ENCODE measurements around the gene RPS6KA1. TPM values are rescaled to one million over a fixed set of nuclear protein-coding genes. Genes with fewer than 3 reads are reported as not detected.

RPS6KA1 gene
- total and polyA plus RNA-seq, 9 of the 15 experiments (the other 6 are each of a cell fraction or from before 2014, with no cell fraction given) = 2.4 to 61.0 (median 35.5) TPM

DNA sequence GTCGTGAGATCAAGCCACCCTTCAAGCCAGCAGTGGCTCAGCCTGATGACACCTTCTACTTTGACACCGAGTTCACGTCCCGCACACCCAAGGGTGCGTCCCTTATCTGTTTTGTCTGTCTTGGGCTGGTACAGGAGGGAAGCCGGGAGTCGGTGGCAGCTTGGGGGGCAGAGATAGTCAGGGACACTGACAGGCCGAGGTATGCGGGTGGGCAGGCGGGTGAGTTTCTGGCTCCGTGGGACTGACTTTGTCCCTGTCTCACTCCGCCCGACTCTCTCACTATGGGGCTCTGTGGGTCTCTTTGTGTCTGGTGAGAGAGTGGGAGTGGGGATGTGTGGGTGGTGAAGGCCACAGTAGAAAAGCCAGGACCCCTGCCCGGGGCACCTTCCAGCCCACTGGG is 27.4 kb downstream of the RPS6KA1 start:
- ChIA-PET CTCF (ENCODE audit: low intra/inter-chr PET ratio) (no interaction called here), POLR2A (interaction anchor here (0.6 to 1.9 kb wide), 2 partner anchors 10 to 222 kb away, joined by 3 to 8 read pairs; no protein-coding TSS in a partner anchor)
- H3K27me3 ChIP-seq (ENCODE audit: control insufficient read depth in 2 of 2, insufficient read depth in 2 of 2, low read length in 2 of 2) = no peaks in the 10 kb centered on the region
- H3K4me3 ChIP-seq = no peak overlapping the region
- H2AFZ ChIP-seq (ENCODE audit: low read depth, low read length) = no peak overlapping the region
- peak overlapping the region in 1 of 2 experiments; percentile 80; a peak in 2 of 4 replicates for H3K9ac ChIP-seq (ENCODE audit: insufficient read depth in 1 of 2, low read depth in 2 of 2, low read length in 2 of 2)
- H3K4me2 ChIP-seq (ENCODE audit: insufficient read depth, low read length) = no peak overlapping the region
- 90% methylated on average over 14 of the region's 14 CpGs for WGBS (ENCODE audit: insufficient coverage, low coverage, missing lambda C conversion rate)
- intact Hi-C loops (cut with micrococcal nuclease) (no loop called here), in situ Hi-C loops (cut with MboI) (no loop called here)
- TF ChIP-seq MED1 (CRISPR knock-in tag; IDR thresholded peaks at IDR 0.05; ENCODE audit: borderline replicate concordance) (0 out of 2 replicates have a peak, but pooled peaks have one; percentile 28), ZNF395 (CRISPR knock-in tag; IDR thresholded peaks at IDR 0.05) (no peak)
- no peaks in the 10 kb centered on the region for H4K20me1 ChIP-seq (replicated peaks; ENCODE audit: control insufficient read depth, insufficient read depth, low read length)
- BruUV-seq (replicated peaks) = no TSS peak
- DNase-seq (ENCODE audit: extremely low read depth in 1 of 4, low spot score in 3 of 4) = no peak
- H3K4me1 ChIP-seq (replicated peaks in 1 of 2; ENCODE audit: control insufficient read depth in 2 of 2, insufficient read depth in 2 of 2, low read length in 2 of 2) = peaks cover 0 to 18% of the 10 kb centered on the region in 2 experiments; a peak in 3 of 5 replicates
- no peaks in the 10 kb centered on the region for H3K79me2 ChIP-seq (ENCODE audit: control insufficient read depth, insufficient read depth, low read length)
- ATAC-seq = no peak
- no peak for FAIRE-seq
- H3K27ac ChIP-seq (ENCODE audit: extremely low read depth, low read depth, low read length) = no peak overlapping the region
- H3K9me3 ChIP-seq (replicated peaks; ENCODE audit: control insufficient read depth, insufficient read depth, low read depth, low read length) = no peaks in the 10 kb centered on the region
- H3K9me1 ChIP-seq (ENCODE audit: control insufficient read depth, insufficient read depth, low read length) = no peaks in the 10 kb centered on the region
- peaks cover 85% of the 10 kb centered on the region for H3K36me3 ChIP-seq (ENCODE audit: control insufficient read depth, insufficient read depth, low read length)

DNA sequence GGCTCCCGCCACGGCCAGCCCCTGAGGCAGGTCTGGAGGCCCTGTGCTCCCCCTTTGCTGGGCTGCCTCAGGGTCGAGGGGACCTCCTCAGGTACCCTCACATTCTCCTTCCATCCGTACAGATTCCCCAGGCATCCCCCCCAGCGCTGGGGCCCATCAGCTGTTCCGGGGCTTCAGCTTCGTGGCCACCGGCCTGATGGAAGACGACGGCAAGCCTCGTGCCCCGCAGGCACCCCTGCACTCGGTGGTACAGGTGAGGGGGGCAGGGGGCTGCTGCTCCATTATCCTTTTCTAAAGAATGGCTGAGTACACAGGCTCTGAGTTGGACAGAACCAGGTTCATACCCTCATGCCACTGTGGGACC is 29.1 kb downstream of the RPS6KA1 start:
- Histone ChIP-seq H3K9me3 (replicated peaks; ENCODE audit: control insufficient read depth, insufficient read depth, low read depth, low read length) (no peaks in the 10 kb centered on the region), H4K20me1 (replicated peaks; ENCODE audit: control insufficient read depth, insufficient read depth, low read length) (no peaks in the 10 kb centered on the region), H3K9ac (ENCODE audit: insufficient read depth in 1 of 2, low read depth in 2 of 2, low read length in 2 of 2) (peak overlapping the region in 1 of 2 experiments; percentile 22; a peak in 1 of 4 replicates), H2AFZ (ENCODE audit: low read depth, low read length) (no peak overlapping the region), H3K9me1 (ENCODE audit: control insufficient read depth, insufficient read depth, low read length) (no peaks in the 10 kb centered on the region), H3K27ac (ENCODE audit: extremely low read depth, low read depth, low read length) (no peak overlapping the region), H3K79me2 (ENCODE audit: control insufficient read depth, insufficient read depth, low read length) (no peaks in the 10 kb centered on the region), H3K4me2 (ENCODE audit: insufficient read depth, low read length) (no peak overlapping the region), H3K4me3 (no peak overlapping the region), H3K36me3 (ENCODE audit: control insufficient read depth, insufficient read depth, low read length) (peaks cover 84% of the 10 kb centered on the region), H3K4me1 (replicated peaks in 1 of 2; ENCODE audit: control insufficient read depth in 2 of 2, insufficient read depth in 2 of 2, low read length in 2 of 2) (peaks cover 0 to 18% of the 10 kb centered on the region in 2 experiments; a peak in 3 of 5 replicates), H3K27me3 (ENCODE audit: control insufficient read depth in 2 of 2, insufficient read depth in 2 of 2, low read length in 2 of 2) (no peaks in the 10 kb centered on the region)
- CTCF ChIA-PET (ENCODE audit: low intra/inter-chr PET ratio) = no interaction called here
- POLR2A ChIA-PET = interaction anchor here (1.0 to 1.6 kb wide), 3 partner anchors 18 to 28 kb away, joined by 3 to 5 read pairs (median 4); no protein-coding TSS in a partner anchor
- in situ Hi-C loops (cut with MboI) (no loop called here), intact Hi-C loops (cut with micrococcal nuclease) (no loop called here)
- no TSS peak for BruUV-seq (replicated peaks)
- WGBS (ENCODE audit: insufficient coverage, low coverage, missing lambda C conversion rate) = 81% methylated on average over 13 of the region's 13 CpGs
- ATAC-seq (no peak), FAIRE-seq (no peak), DNase-seq (ENCODE audit: extremely low read depth in 1 of 4, low spot score in 3 of 4) (no peak)
- TF ChIP-seq MED1 (CRISPR knock-in tag; IDR thresholded peaks at IDR 0.05; ENCODE audit: borderline replicate concordance) (no peak), POLR2G (IDR thresholded peaks at IDR 0.05; ENCODE audit: low read depth, low read length) (peak; percentile 30; the same call in 1 of the 2 replicates), RBM22 (IDR thresholded peaks at IDR 0.05; ENCODE audit: low read depth, low read length, poor library complexity, severe bottlenecking) (peak; percentile 60)
